GM19468 (cell line): ENCODE results near the gene AP3D1.

ENCODE experiments used
- ATAC-seq: cut with Tn5 transposase; IDR thresholded peaks from one replicate; pipeline ENCODE4 v1.9.1; 2021; ENCODE audit warnings: mild to moderate bottlenecking, moderate library complexity, moderate number of reproducible peaks; ENCODE audit not compliant: unreplicated experiment; ENCODE audit errors: extremely low read depth

Gene AP3D1

GRCh38 chr19:2113439-2114211 is 37.7 kb downstream of the AP3D1 start:
- ATAC-seq = no peak

GRCh38 chr19:2112516-2113320 is 38.6 kb downstream of the AP3D1 start:
- no peak for ATAC-seq

GRCh38 chr19:2111886-2112285 is 39.5 kb downstream of the AP3D1 start:
- ATAC-seq = no peak

- ATAC-seq = no peak
These were observed 39.9 kb downstream of the AP3D1 start for GRCh38 chr19:2111425-2111824.

GRCh38 chr19:2110822-2111221 is 40.5 kb downstream of the AP3D1 start:
- ATAC-seq = no peak

GRCh38 chr19:2109046-2109864 is 42.1 kb downstream of the AP3D1 start:
- no peak for ATAC-seq

GRCh38 chr19:2108251-2109016 is 42.9 kb downstream of the AP3D1 start:
- no peak for ATAC-seq

GRCh38 chr19:2103045-2103707 is 48.2 kb downstream of the AP3D1 start:
- no peak for ATAC-seq

- ATAC-seq = no peak
These were observed 49.7 kb downstream of the AP3D1 start for GRCh38 chr19:2101417-2102335.

- no peak for ATAC-seq
These were observed 50.7 kb downstream of the AP3D1 start for GRCh38 chr19:2100719-2101061.

- ATAC-seq = no peak
These were observed 51.2 kb downstream of the AP3D1 start for GRCh38 chr19:2099937-2100718.

GRCh38 chr19:2099054-2099501 is 52.3 kb downstream of the AP3D1 start:
- no peak for ATAC-seq

- no peak for ATAC-seq
These were observed 53.5 kb downstream of the AP3D1 start for GRCh38 chr19:2097886-2098327.

- ATAC-seq = no peak
These were observed 54.0 kb downstream of the AP3D1 start for GRCh38 chr19:2097203-2097885.

GRCh38 chr19:2096480-2097202 is 54.7 kb downstream of the AP3D1 start, which contains the start of gene IZUMO4:
Gene IZUMO4 (plus strand): TSS chr19:2096915. CDS start chr19:2096946, 31 bp downstream.
- ATAC-seq = peak; percentile 68

- no peak for ATAC-seq
These were observed 55.3 kb downstream of the AP3D1 start, which contains the start of gene MOB3A for GRCh38 chr19:2096034-2096479. Gene MOB3A (minus strand): TSS chr19:2096326. CDS start chr19:2078560, 17,766 bp downstream.
